ACC112 (cell line): ENCODE results near the gene CA10.

ENCODE experiments used
- H2AFZ ChIP-seq: fragments of 200-600 bp; sonication (generic); one replicate; pipeline ENCODE4 v1.6.0; 2017; ENCODE audit warnings: antibody characterized with exemption, low read length; ENCODE audit not compliant: unreplicated experiment
- H3K27ac ChIP-seq: fragments of 200-600 bp; sonication (generic); 2 replicates; pipeline ENCODE4 v1.5.1; 2014; ENCODE audit warnings: low read depth, mild to moderate bottlenecking, antibody characterized with exemption, low read length, moderate library complexity
- H3K27me3 ChIP-seq: fragments of 200-600 bp; sonication (generic); 2 replicates; pipeline ENCODE4 v1.6.1; 2014; ENCODE audit warnings: mild to moderate bottlenecking, antibody characterized with exemption, low read length, moderate library complexity, mixed read lengths; ENCODE audit not compliant: insufficient read depth
- H3K36me3 ChIP-seq: fragments of 200-600 bp; sonication (generic); 2 replicates; pipeline ENCODE4 v1.6.1; 2016; ENCODE audit warnings: mild to moderate bottlenecking, antibody characterized with exemption, low read length, moderate library complexity, mixed read lengths; ENCODE audit not compliant: insufficient read depth
- H3K4me1 ChIP-seq: fragments of 200-600 bp; sonication (generic); one replicate; pipeline ENCODE4 v1.6.1; 2016; ENCODE audit warnings: low read length, mixed read lengths; ENCODE audit not compliant: insufficient read depth, unreplicated experiment, control insufficient read depth
- H3K4me3 ChIP-seq: fragments of 200-600 bp; sonication (generic); 2 replicates; pipeline ENCODE4 v1.5.1; 2014; ENCODE audit warnings: mild to moderate bottlenecking, low read depth, low read length
- H3K79me2 ChIP-seq: fragments of 200-600 bp; sonication (generic); one replicate; pipeline ENCODE4 v1.6.0; 2016; ENCODE audit warnings: low read length; ENCODE audit not compliant: control insufficient read depth, unreplicated experiment, insufficient read depth

CA10 gene

DNA sequence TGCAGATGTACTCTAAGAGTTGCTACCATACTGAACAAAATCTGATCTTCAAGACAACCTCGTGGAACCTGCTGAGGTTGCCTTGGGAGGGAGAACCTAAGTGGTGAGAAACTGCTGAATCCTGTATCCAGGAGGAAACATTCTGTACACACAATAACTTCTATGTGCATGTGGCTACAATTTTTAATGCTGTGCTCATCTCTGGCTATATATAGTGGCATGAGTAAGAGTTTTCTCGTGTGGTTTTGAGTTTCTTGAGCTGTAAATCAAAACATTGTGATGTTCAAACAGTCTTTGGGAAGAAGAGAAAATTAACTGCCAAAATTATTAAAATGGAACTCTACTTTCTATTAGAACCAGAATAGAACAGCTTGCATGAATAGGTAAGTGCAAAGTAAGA, 206.8 kb downstream of the CA10 start:
- H3K27me3 ChIP-seq = no peaks in the 10 kb centered on the region

DNA sequence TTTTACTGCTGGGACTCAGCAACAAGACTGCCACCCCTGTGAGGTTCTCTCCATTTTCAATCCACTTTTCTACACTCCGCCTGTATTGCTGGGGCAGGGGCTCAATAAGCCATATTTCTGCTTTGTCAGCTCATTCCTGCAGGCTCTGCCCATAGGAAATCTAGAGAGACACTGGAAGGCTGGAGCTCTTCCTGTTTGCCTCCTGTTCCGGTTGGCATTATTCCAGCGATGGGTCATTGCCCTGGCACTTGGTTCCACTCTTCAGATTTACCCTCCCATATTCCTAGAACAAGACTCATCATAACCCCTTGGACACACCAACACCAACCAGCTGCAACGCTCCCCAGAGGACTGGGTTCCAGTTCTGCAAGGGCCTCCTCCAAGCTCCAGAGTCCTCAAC, 210.4 kb downstream of the CA10 start:
- Histone ChIP-seq H3K4me1 (no peaks in the 10 kb centered on the region), H3K27me3 (no peaks in the 10 kb centered on the region), H3K36me3 (no peaks in the 10 kb centered on the region), H3K79me2 (no peaks in the 10 kb centered on the region), H3K27ac (no peak overlapping the region), H2AFZ (no peak overlapping the region), H3K4me3 (no peak overlapping the region)

More for the DNA sequence above, 206.8 kb downstream of the CA10 start:
- no peaks in the 10 kb centered on the region for H3K79me2 ChIP-seq
- H3K4me3 ChIP-seq = no peak overlapping the region
- H3K27ac ChIP-seq = no peak overlapping the region
- H3K36me3 ChIP-seq = no peaks in the 10 kb centered on the region
- no peak overlapping the region for H2AFZ ChIP-seq
- H3K4me1 ChIP-seq = no peaks in the 10 kb centered on the region

GRCh38 chr17:51947160-51947735, 211.3 kb downstream of the CA10 start:
- Histone ChIP-seq H3K27me3 (no peaks in the 10 kb centered on the region), H3K79me2 (no peaks in the 10 kb centered on the region), H3K27ac (no peak overlapping the region), H3K4me1 (no peaks in the 10 kb centered on the region), H3K4me3 (no peak overlapping the region), H2AFZ (no peak overlapping the region), H3K36me3 (no peaks in the 10 kb centered on the region)

DNA sequence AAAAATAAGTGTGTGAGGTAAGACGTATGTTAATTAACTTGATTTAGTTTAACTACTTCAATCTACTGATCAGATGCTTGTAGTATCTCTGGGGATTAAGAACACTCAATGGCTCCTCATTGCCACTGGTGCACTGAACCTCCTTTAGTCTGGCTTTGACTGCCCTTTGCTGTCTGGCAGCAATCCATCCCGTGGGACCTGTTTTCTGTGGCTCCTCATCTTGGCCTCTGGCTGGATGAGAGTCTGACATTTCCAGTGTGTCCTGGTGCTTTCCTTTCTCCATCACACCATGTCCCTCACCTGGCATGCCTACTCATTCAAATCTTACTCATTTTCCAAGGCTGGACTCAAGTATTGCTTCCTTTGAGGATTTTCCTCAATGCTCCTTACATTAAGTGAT, 212.2 kb downstream of the CA10 start:
- no peak overlapping the region for H3K27ac ChIP-seq
- H3K27me3 ChIP-seq = no peaks in the 10 kb centered on the region
- H2AFZ ChIP-seq = no peak overlapping the region
- H3K4me1 ChIP-seq = no peaks in the 10 kb centered on the region
- no peak overlapping the region for H3K4me3 ChIP-seq
- H3K79me2 ChIP-seq = no peaks in the 10 kb centered on the region
- no peaks in the 10 kb centered on the region for H3K36me3 ChIP-seq

GRCh38 chr17:51941272-51941671, 217.2 kb downstream of the CA10 start:
- Histone ChIP-seq H3K4me1 (no peaks in the 10 kb centered on the region), H3K27ac (no peak overlapping the region), H2AFZ (no peak overlapping the region), H3K4me3 (no peak overlapping the region), H3K27me3 (no peaks in the 10 kb centered on the region), H3K36me3 (no peaks in the 10 kb centered on the region), H3K79me2 (no peaks in the 10 kb centered on the region)

DNA sequence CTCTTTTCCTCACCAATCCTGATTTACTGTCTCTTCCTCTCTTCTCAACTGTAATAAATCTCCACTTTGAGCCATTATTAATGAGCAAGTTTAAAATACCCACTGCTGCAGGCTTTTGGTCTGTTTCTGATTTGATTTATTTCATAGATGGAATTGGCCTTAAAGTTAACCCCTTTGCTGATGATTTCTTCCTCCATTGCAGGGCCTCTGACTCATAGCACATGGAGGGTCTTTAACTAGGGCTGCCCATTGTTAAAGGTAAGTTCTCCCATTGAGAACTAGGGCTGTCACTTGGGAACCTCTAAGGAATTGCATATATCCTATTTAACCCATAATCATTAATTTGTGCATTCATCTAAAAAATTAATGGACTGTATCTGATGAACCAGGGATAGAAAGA, 221.2 kb downstream of the CA10 start:
- Histone ChIP-seq H3K4me3 (no peak overlapping the region), H3K27me3 (no peaks in the 10 kb centered on the region), H3K4me1 (no peaks in the 10 kb centered on the region), H3K36me3 (no peaks in the 10 kb centered on the region), H2AFZ (no peak overlapping the region), H3K79me2 (no peaks in the 10 kb centered on the region), H3K27ac (no peak overlapping the region)

- Histone ChIP-seq H3K79me2 (no peaks in the 10 kb centered on the region), H3K36me3 (no peaks in the 10 kb centered on the region), H3K27ac (no peak overlapping the region), H3K4me3 (no peak overlapping the region), H3K27me3 (no peaks in the 10 kb centered on the region), H3K4me1 (no peaks in the 10 kb centered on the region), H2AFZ (no peak overlapping the region)
Measured at GRCh38 chr17:51935477-51935876, 223.0 kb downstream of the CA10 start.

DNA sequence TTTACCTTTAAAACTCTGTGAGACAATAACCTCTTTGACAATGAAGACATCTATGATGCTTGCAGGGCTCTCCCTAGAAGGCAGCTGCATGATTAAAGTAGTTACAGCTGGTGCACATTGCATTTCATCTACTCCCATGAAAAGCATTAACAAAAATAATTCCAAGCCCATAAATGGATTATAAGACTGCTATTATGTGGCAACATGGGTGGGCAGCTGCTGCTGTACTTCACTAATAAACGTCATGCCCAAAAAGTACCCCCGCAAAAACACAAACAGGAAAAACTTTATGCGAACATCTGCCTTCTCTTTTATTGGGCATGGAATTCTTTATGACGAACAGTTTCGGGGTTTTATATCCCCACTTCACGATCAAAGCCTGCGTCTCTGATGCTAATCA, 224.9 kb downstream of the CA10 start:
- H3K36me3 ChIP-seq = no peaks in the 10 kb centered on the region
- no peak overlapping the region for H3K4me3 ChIP-seq
- no peaks in the 10 kb centered on the region for H3K4me1 ChIP-seq
- H2AFZ ChIP-seq = no peak overlapping the region
- no peaks in the 10 kb centered on the region for H3K27me3 ChIP-seq
- no peak overlapping the region for H3K27ac ChIP-seq
- no peaks in the 10 kb centered on the region for H3K79me2 ChIP-seq

GRCh38 chr17:51926448-51926847, 232.1 kb downstream of the CA10 start:
- Histone ChIP-seq H3K36me3 (no peaks in the 10 kb centered on the region), H3K27ac (no peak overlapping the region), H3K4me1 (no peaks in the 10 kb centered on the region), H3K4me3 (no peak overlapping the region), H3K79me2 (no peaks in the 10 kb centered on the region), H3K27me3 (no peaks in the 10 kb centered on the region), H2AFZ (no peak overlapping the region)

- Histone ChIP-seq H3K4me3 (no peak overlapping the region), H3K79me2 (no peaks in the 10 kb centered on the region), H2AFZ (no peak overlapping the region), H3K4me1 (no peaks in the 10 kb centered on the region), H3K36me3 (no peaks in the 10 kb centered on the region), H3K27ac (no peak overlapping the region), H3K27me3 (no peaks in the 10 kb centered on the region)
Measured at GRCh38 chr17:51921500-51921899, 237.0 kb downstream of the CA10 start.

- Histone ChIP-seq H3K4me1 (no peaks in the 10 kb centered on the region), H2AFZ (no peak overlapping the region), H3K27ac (no peak overlapping the region), H3K4me3 (no peak overlapping the region), H3K27me3 (no peaks in the 10 kb centered on the region), H3K79me2 (no peaks in the 10 kb centered on the region), H3K36me3 (no peaks in the 10 kb centered on the region)
Measured at GRCh38 chr17:51914577-51914976, 243.9 kb downstream of the CA10 start.
